Adipocyte (in vitro differentiated cells): ENCODE data around the gene DAB1.
"Not testable (repeated sequence)": the region's sequence is repeated elsewhere in the genome, so short reads cannot be mapped to it uniquely, and the experiment has no call there.

ENCODE experiments used
- DNase-seq: peaks from one replicate; pipeline ENCODE4 v3.0.0-alpha.2; 2015; ENCODE audit warnings: low read depth
- H3K27me3 ChIP-seq: replicated peaks from 2 replicates; pipeline ENCODE4 v1.7.0; 2013; ENCODE audit warnings: mild to moderate bottlenecking, low read length, moderate library complexity; ENCODE audit not compliant: control insufficient read depth, insufficient read depth
- H3K36me3 ChIP-seq: 2 replicates; pipeline ENCODE4 v1.7.0; 2013; ENCODE audit warnings: low read length, mild to moderate bottlenecking, moderate library complexity; ENCODE audit not compliant: control insufficient read depth, insufficient read depth, severe bottlenecking
- H3K4me1 ChIP-seq: 2 replicates; pipeline ENCODE4 v1.7.0; 2013; ENCODE audit warnings: mild to moderate bottlenecking, low read length, moderate library complexity; ENCODE audit not compliant: control insufficient read depth, insufficient read depth
- H3K4me3 ChIP-seq: 2 replicates; pipeline ENCODE4 v1.7.0; 2013; ENCODE audit warnings: mild to moderate bottlenecking, low read length, moderate library complexity
- H3K9ac ChIP-seq: 2 replicates; pipeline ENCODE4 v1.7.0; 2013; ENCODE audit warnings: mild to moderate bottlenecking, low read length, moderate library complexity
- H3K9me3 ChIP-seq: 2 replicates; pipeline ENCODE4 v1.7.0; 2013; ENCODE audit warnings: mild to moderate bottlenecking, low read length, moderate library complexity; ENCODE audit not compliant: control insufficient read depth

DAB1 gene

GRCh38 chr1:57089221-57089620 lies 334.6 kb downstream of the DAB1 start:
- H3K36me3 ChIP-seq = no peaks in the 10 kb centered on the region
- no peak overlapping the region for H3K9ac ChIP-seq
- H3K27me3 ChIP-seq = no peaks in the 10 kb centered on the region
- no peak overlapping the region for H3K4me3 ChIP-seq
- no peaks in the 10 kb centered on the region for H3K9me3 ChIP-seq
- H3K4me1 ChIP-seq = peaks cover 14% of the 10 kb centered on the region
- DNase-seq = no peak

GRCh38 chr1:57088653-57089052 lies 335.2 kb downstream of the DAB1 start:
- Histone ChIP-seq H3K36me3 (no peaks in the 10 kb centered on the region), H3K4me3 (no peak overlapping the region), H3K9me3 (no peaks in the 10 kb centered on the region), H3K9ac (no peak overlapping the region), H3K27me3 (no peaks in the 10 kb centered on the region), H3K4me1 (peaks cover 14% of the 10 kb centered on the region)
- DNase-seq = no peak

- H3K9me3 ChIP-seq, H3K27me3 ChIP-seq, H3K9ac ChIP-seq, H3K4me3 ChIP-seq, DNase-seq, H3K36me3 ChIP-seq: not testable (repeated sequence)
- H3K4me1 ChIP-seq = peaks cover 21% of the 10 kb centered on the region
Measured at GRCh38 chr1:57087660-57088059, 336.2 kb downstream of the DAB1 start.

- no peak for DNase-seq
- Histone ChIP-seq H3K36me3 (no peaks in the 10 kb centered on the region), H3K9ac (no peak overlapping the region), H3K4me3 (no peak overlapping the region), H3K4me1 (peaks cover 21% of the 10 kb centered on the region), H3K9me3 (no peaks in the 10 kb centered on the region), H3K27me3 (no peaks in the 10 kb centered on the region)
Measured at GRCh38 chr1:57086154-57086553, 337.7 kb downstream of the DAB1 start.

GRCh38 chr1:57084701-57085100 lies 339.2 kb downstream of the DAB1 start:
- Histone ChIP-seq H3K4me1 (peaks cover 10% of the 10 kb centered on the region), H3K36me3 (no peaks in the 10 kb centered on the region), H3K9ac (no peak overlapping the region), H3K4me3 (no peak overlapping the region), H3K9me3 (no peaks in the 10 kb centered on the region), H3K27me3 (no peaks in the 10 kb centered on the region)
- DNase-seq = no peak

GRCh38 chr1:57082711-57083439 lies 341.0 kb downstream of the DAB1 start:
- Histone ChIP-seq H3K36me3 (no peaks in the 10 kb centered on the region), H3K4me3 (no peak overlapping the region), H3K4me1 (peaks cover 14% of the 10 kb centered on the region), H3K27me3 (no peaks in the 10 kb centered on the region), H3K9ac (no peak overlapping the region), H3K9me3 (no peaks in the 10 kb centered on the region)
- DNase-seq = no peak

- H3K9ac ChIP-seq = no peak overlapping the region
- no peaks in the 10 kb centered on the region for H3K27me3 ChIP-seq
- no peaks in the 10 kb centered on the region for H3K36me3 ChIP-seq
- H3K4me3 ChIP-seq = no peak overlapping the region
- H3K4me1 ChIP-seq = peaks cover 14% of the 10 kb centered on the region
- no peaks in the 10 kb centered on the region for H3K9me3 ChIP-seq
- no peak for DNase-seq
Measured at GRCh38 chr1:57079454-57080157, 344.3 kb downstream of the DAB1 start.

GRCh38 chr1:57072401-57073110 lies 351.3 kb downstream of the DAB1 start:
- no peaks in the 10 kb centered on the region for H3K27me3 ChIP-seq
- no peak for DNase-seq
- no peaks in the 10 kb centered on the region for H3K4me1 ChIP-seq
- no peak overlapping the region for H3K9ac ChIP-seq
- no peaks in the 10 kb centered on the region for H3K36me3 ChIP-seq
- H3K4me3 ChIP-seq = no peak overlapping the region
- no peaks in the 10 kb centered on the region for H3K9me3 ChIP-seq

- H3K27me3 ChIP-seq = no peaks in the 10 kb centered on the region
- H3K4me3 ChIP-seq = no peak overlapping the region
- no peak overlapping the region for H3K9ac ChIP-seq
- H3K36me3 ChIP-seq = no peaks in the 10 kb centered on the region
- no peaks in the 10 kb centered on the region for H3K9me3 ChIP-seq
- H3K4me1 ChIP-seq = no peaks in the 10 kb centered on the region
- DNase-seq = no peak
Measured at GRCh38 chr1:57067863-57068262, 356.0 kb downstream of the DAB1 start.

- Histone ChIP-seq H3K4me1 (no peaks in the 10 kb centered on the region), H3K27me3 (no peaks in the 10 kb centered on the region), H3K36me3 (no peaks in the 10 kb centered on the region), H3K9ac (no peak overlapping the region), H3K4me3 (no peak overlapping the region), H3K9me3 (no peaks in the 10 kb centered on the region)
- no peak for DNase-seq
Measured at GRCh38 chr1:57066980-57067610, 356.8 kb downstream of the DAB1 start.

- no peak overlapping the region for H3K4me3 ChIP-seq
- H3K27me3 ChIP-seq = no peaks in the 10 kb centered on the region
- DNase-seq = no peak
- no peaks in the 10 kb centered on the region for H3K4me1 ChIP-seq
- no peaks in the 10 kb centered on the region for H3K9me3 ChIP-seq
- no peaks in the 10 kb centered on the region for H3K36me3 ChIP-seq
- H3K9ac ChIP-seq = no peak overlapping the region
Measured at GRCh38 chr1:57065442-57065841, 358.4 kb downstream of the DAB1 start.
